Measurements from ENCODE around the gene BANF2.

BANF2 gene

GRCh38 chr20:17757496-17757895 is 57.7 kb downstream of the BANF2 start:
- ChIA-PET CTCF (no interaction called here), POLR2A (no interaction called here)
- DNase-seq (ENCODE audit: extremely low spot score) = no peak
- TF ChIP-seq LEF1 (IDR thresholded peaks at IDR 0.05; ENCODE audit: borderline replicate concordance) (no peak), FOXM1 (IDR thresholded peaks at IDR 0.05; ENCODE audit: borderline replicate concordance) (no peak), SP1 (IDR thresholded peaks at IDR 0.05) (no peak), SUZ12 (IDR thresholded peaks at IDR 0.05) (no peak), ELF4 (IDR thresholded peaks at IDR 0.05) (no peak), TARDBP (IDR thresholded peaks at IDR 0.05) (no peak), CTBP1 (IDR thresholded peaks at IDR 0.05; ENCODE audit: borderline replicate concordance) (no peak), ZNF384 (IDR thresholded peaks at IDR 0.05) (no peak), ARNT (IDR thresholded peaks at IDR 0.05) (no peak), BHLHE40 (IDR thresholded peaks at IDR 0.05; ENCODE audit: borderline replicate concordance) (no peak), FOXK2 (IDR thresholded peaks at IDR 0.05) (no peak), NFRKB (IDR thresholded peaks at IDR 0.05) (no peak), PKNOX1 (IDR thresholded peaks at IDR 0.05) (no peak), HDGF (IDR thresholded peaks at IDR 0.05; ENCODE audit: borderline replicate concordance) (no peak), FOXA1 (IDR thresholded peaks at IDR 0.05) (no peak), L3MBTL2 (conservative IDR thresholded peaks at IDR 0.05) (no peak)

DNA sequence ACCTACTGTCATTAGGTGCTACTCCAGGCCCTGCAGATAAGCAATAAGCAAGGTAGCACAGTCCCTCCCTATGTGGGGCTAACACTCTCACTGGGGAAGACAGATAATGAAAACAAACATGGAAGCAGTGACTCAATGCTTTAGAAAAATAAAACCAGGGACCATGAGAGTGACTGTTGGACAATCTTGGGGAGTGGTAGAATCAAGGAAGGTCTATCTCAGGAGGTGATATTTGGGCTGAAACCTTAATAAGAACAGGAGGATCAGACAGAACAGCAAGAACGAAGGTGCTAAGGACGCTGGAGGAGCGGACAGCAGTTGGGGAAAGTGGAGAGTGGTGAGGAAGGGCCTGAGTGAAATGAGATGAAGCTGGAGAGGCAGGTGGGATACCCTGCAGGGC is 58.2 kb downstream of the BANF2 start:
- ChIA-PET CTCF (no interaction called here), POLR2A (no interaction called here)
- DNase-seq (ENCODE audit: extremely low spot score) = no peak
- TF ChIP-seq CTBP1 (IDR thresholded peaks at IDR 0.05; ENCODE audit: borderline replicate concordance) = no peak
- TF ChIP-seq PKNOX1 (IDR thresholded peaks at IDR 0.05) = no peak
- no peak for TF ChIP-seq SP1 (IDR thresholded peaks at IDR 0.05)
- TF ChIP-seq HDGF (IDR thresholded peaks at IDR 0.05; ENCODE audit: borderline replicate concordance) = no peak
- no peak for TF ChIP-seq ZNF384 (IDR thresholded peaks at IDR 0.05)
- no peak for TF ChIP-seq BHLHE40 (IDR thresholded peaks at IDR 0.05; ENCODE audit: borderline replicate concordance)
- no peak for TF ChIP-seq FOXA1 (IDR thresholded peaks at IDR 0.05)
- no peak for TF ChIP-seq TARDBP (IDR thresholded peaks at IDR 0.05)
- no peak for TF ChIP-seq L3MBTL2 (conservative IDR thresholded peaks at IDR 0.05)
- no peak for TF ChIP-seq SUZ12 (IDR thresholded peaks at IDR 0.05)
- no peak for TF ChIP-seq FOXM1 (IDR thresholded peaks at IDR 0.05; ENCODE audit: borderline replicate concordance)

DNA sequence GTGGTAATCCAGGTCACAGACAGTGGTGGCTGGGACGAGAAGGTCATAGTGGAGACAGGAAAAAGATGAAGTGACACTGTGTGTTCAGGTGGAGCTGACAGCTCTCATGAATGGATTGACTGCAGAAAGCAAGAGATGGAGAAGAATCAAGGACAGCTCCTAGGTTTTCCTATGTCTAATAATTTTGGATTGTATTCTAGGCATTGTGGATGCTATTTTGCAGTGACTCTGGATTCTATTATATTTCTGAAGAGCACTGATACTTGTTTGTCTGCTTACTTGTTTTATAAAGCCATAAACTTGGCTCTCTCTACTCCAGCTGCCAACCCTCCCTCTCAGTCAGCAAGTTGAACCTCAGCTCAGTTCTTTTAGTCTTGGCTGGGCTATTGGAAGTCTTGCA is 58.7 kb downstream of the BANF2 start:
- TF ChIP-seq SP1 (IDR thresholded peaks at IDR 0.05) (no peak), ARNT (IDR thresholded peaks at IDR 0.05) (no peak), BHLHE40 (IDR thresholded peaks at IDR 0.05; ENCODE audit: borderline replicate concordance) (no peak), LEF1 (IDR thresholded peaks at IDR 0.05; ENCODE audit: borderline replicate concordance) (no peak), TARDBP (IDR thresholded peaks at IDR 0.05) (no peak), HDGF (IDR thresholded peaks at IDR 0.05; ENCODE audit: borderline replicate concordance) (no peak), PKNOX1 (IDR thresholded peaks at IDR 0.05) (no peak), ELF4 (IDR thresholded peaks at IDR 0.05) (no peak)
- ChIA-PET POLR2A (no interaction called here), CTCF (no interaction called here)
- DNase-seq (ENCODE audit: extremely low spot score) = no peak

GRCh38 chr20:17759449-17759848 is 59.7 kb downstream of the BANF2 start:
- no peak for TF ChIP-seq CTBP1 (IDR thresholded peaks at IDR 0.05; ENCODE audit: borderline replicate concordance)
- peak; percentile 60 for TF ChIP-seq PKNOX1 (IDR thresholded peaks at IDR 0.05)
- CTCF ChIA-PET = no interaction called here
- POLR2A ChIA-PET = no interaction called here
- no peak for DNase-seq (ENCODE audit: extremely low spot score)

- ChIA-PET POLR2A (no interaction called here), CTCF (no interaction called here)
- peak; percentile 56 for DNase-seq (ENCODE audit: extremely low spot score)
- TF ChIP-seq SP1 (IDR thresholded peaks at IDR 0.05) (no peak), BHLHE40 (IDR thresholded peaks at IDR 0.05; ENCODE audit: borderline replicate concordance) (no peak), FOXA1 (IDR thresholded peaks at IDR 0.05) (no peak), CTBP1 (IDR thresholded peaks at IDR 0.05; ENCODE audit: borderline replicate concordance) (no peak), L3MBTL2 (conservative IDR thresholded peaks at IDR 0.05) (no peak), PKNOX1 (IDR thresholded peaks at IDR 0.05) (no peak), LEF1 (IDR thresholded peaks at IDR 0.05; ENCODE audit: borderline replicate concordance) (no peak), SUZ12 (IDR thresholded peaks at IDR 0.05) (no peak), TARDBP (IDR thresholded peaks at IDR 0.05) (no peak), FOXK2 (IDR thresholded peaks at IDR 0.05) (no peak), ZNF384 (IDR thresholded peaks at IDR 0.05) (no peak), ARNT (IDR thresholded peaks at IDR 0.05) (no peak), ELF4 (IDR thresholded peaks at IDR 0.05) (no peak), FOXM1 (IDR thresholded peaks at IDR 0.05; ENCODE audit: borderline replicate concordance) (no peak), HDGF (IDR thresholded peaks at IDR 0.05; ENCODE audit: borderline replicate concordance) (no peak), NFRKB (IDR thresholded peaks at IDR 0.05) (no peak)
Observed at GRCh38 chr20:17761604-17762003, 61.8 kb downstream of the BANF2 start.
